HG03354 (cell line): ENCODE data around the gene ADAMTS17.
A peak's percentile ranks its signal among the peaks of the same experiment; 100 is the strongest.

ENCODE experiments used
- ATAC-seq: cut with Tn5 transposase; IDR thresholded peaks from one replicate; pipeline ENCODE4 v1.9.1; 2021; ENCODE audit warnings: mild to moderate bottlenecking; ENCODE audit not compliant: unreplicated experiment, poor library complexity, severe bottlenecking

The ADAMTS17 gene

GRCh38 chr15:100207053-100207452, 134.7 kb downstream of the ADAMTS17 start:
- no peak for ATAC-seq

- ATAC-seq: no peak
These were observed 135.1 kb downstream of the ADAMTS17 start for GRCh38 chr15:100206643-100207042.

- ATAC-seq: no peak
These were observed 136.1 kb downstream of the ADAMTS17 start for GRCh38 chr15:100205549-100206295.

GRCh38 chr15:100204771-100205170, 137.0 kb downstream of the ADAMTS17 start:
- ATAC-seq: no peak

GRCh38 chr15:100204211-100204610, 137.6 kb downstream of the ADAMTS17 start:
- no peak for ATAC-seq

- ATAC-seq: no peak
These were observed 139.3 kb downstream of the ADAMTS17 start for GRCh38 chr15:100202309-100202960.

GRCh38 chr15:100201376-100202280, 140.1 kb downstream of the ADAMTS17 start:
- ATAC-seq: peak; percentile 62

- ATAC-seq: no peak
These were observed 141.4 kb downstream of the ADAMTS17 start for GRCh38 chr15:100200287-100200880.

GRCh38 chr15:100199711-100200286, 142.0 kb downstream of the ADAMTS17 start:
- ATAC-seq: no peak

GRCh38 chr15:100198442-100198841, 143.3 kb downstream of the ADAMTS17 start:
- ATAC-seq: no peak

GRCh38 chr15:100196326-100197058, 145.3 kb downstream of the ADAMTS17 start:
- no peak for ATAC-seq

- ATAC-seq: no peak
These were observed 146.8 kb downstream of the ADAMTS17 start for GRCh38 chr15:100194996-100195395.

GRCh38 chr15:100193277-100193860, 148.4 kb downstream of the ADAMTS17 start:
- ATAC-seq: no peak

GRCh38 chr15:100192097-100193080, 149.4 kb downstream of the ADAMTS17 start:
- ATAC-seq: no peak

GRCh38 chr15:100191161-100191560, 150.6 kb downstream of the ADAMTS17 start:
- peak; percentile 85 for ATAC-seq

- no peak for ATAC-seq
These were observed 151.1 kb downstream of the ADAMTS17 start for GRCh38 chr15:100190675-100191074.

GRCh38 chr15:100189849-100190248, 151.9 kb downstream of the ADAMTS17 start:
- no peak for ATAC-seq
